Fibroblast of skin of scalp (primary cell): ENCODE measurements around the gene GPR15LG.
A peak's percentile ranks its signal among the peaks of the same experiment; 100 is the strongest.

Source experiments
- DNase-seq: peaks from one replicate; pipeline ENCODE4 v3.0.0-alpha.2; 2013

GPR15LG gene

DNA sequence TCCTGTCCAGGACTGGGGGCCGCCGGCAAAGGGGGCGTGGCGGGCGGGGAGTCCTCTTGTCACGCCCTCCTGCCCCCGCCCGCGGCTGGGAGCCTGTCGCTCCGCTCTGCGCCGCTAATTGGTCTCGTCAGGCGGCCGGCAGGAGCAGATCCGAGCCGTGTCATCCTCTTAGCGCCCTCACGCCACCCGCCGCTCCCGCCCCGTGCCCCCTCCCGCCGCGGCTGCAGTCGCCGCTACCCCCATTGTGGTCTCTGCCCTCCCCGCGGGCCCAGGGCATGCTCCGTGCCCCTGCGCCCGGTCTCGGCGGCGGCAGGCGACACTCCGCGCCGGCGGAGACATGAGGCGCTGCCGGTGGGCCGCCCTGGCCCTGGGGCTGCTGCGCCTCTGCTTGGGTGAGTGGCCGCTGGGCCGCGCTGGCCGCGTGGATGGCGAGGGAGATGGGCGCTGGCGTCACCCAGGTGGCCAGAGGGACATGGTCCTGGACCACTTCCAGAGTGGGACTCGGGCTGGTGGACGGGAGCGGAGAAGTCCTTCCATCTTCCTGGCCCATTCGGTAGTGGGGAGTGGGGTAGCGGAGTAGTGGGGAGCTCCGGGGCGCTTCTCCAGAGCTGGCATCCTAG, 20.9 kb downstream of the GPR15LG start, which contains the start of gene CDHR1:
CDHR1 (plus strand) TSS at position 114 of the 620 bp plus-strand sequence; CDS start at position 338, 224 bp downstream.
- peak; percentile 17 for DNase-seq

DNA sequence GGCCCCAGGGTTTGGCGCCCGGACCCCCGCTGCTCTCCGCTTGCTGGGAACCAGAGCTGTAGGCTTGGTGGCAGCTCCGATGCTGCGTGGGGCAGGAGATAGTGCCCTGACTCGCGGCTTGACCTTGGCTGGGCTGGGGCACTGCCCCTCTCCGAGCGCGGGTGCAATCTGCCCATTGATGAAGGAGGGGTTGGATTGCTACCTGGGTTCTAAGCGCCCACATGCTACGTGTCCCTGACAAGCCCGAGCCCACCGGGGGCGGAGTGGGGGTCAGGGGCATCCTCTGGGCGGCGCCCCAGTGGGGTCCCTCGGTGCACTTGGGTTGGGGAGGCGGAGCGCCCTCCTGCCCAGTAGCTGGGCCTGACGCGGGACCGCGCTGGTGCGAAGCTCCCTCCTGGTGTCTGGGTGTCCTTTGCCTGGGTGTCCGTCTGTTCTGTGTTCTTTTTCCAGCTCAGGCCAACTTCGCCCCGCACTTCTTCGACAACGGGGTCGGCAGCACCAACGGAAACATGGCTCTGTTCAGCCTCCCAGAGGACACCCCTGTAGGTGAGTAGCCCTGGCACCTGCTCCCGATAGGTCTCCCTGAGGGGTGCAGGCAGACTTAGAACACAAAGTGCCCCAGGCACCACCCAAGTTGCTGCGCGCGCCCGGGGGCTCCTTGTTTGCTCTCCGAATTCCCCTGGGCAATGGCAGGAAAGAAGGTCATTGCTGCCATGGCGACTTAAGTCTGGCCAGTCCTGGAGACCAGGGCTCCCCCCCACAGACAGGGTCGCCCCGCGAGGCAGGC, 21.6 kb downstream of the GPR15LG start:
- no peak for DNase-seq

DNA sequence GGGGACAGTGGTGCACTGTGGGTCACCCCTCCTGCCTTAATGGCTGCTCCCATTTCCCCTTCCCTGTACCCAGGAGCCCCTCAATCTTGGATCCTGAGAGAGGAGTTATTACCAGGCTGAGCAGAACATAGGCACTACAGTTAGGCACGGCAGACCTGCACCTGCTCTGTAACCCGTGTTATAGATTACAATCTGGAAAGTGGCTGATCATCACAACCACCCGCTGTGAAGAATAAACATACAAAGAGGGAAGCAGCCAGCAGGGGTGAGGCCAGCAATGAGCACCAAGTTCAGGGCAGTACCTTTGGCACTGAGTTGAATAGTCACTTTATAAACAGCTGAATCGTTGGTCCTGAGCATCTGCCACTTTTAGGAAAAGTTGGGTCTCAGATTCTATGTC, 22.5 kb downstream of the GPR15LG start:
- no peak for DNase-seq

DNA sequence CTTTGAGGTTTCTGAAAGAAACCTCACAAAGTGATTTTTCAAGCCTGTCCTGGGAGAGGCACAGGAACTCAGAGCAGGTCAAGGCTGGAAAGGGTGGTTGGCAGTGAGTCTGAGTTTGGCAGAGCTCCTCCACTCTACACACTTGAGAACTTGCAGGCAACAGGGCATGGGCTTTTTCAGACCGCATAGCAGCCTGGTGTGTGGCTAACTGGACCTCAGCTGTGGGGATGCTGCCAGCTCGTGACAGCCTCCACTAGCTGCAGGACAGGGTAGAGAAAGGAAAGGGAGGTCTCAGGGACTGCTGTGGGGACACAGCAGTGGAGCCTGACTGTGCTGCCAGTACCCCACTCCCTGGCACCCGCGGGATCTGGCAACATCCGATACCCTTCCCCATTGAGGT, 23.3 kb downstream of the GPR15LG start:
- DNase-seq: no peak

DNA sequence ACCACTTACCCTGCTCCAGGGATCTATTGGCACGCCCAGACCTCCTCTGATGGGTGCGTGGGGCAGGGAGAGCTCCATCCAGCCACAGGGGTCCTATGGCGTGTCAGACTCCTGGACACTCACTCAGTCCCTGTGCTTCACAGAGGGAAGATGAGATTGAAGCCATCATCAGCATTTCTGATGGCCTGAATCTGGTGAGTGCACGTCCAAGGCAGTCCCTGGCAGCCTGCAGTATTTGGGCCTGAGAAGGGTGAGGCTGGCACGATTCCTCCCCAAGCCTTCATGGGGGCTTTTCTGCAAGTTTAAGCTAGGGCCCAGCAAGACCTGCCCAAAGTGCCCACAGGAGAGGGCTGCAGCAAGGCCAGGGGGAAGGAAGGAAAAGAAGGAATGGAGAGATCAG, 24.0 kb downstream of the GPR15LG start:
- DNase-seq: no peak

DNA sequence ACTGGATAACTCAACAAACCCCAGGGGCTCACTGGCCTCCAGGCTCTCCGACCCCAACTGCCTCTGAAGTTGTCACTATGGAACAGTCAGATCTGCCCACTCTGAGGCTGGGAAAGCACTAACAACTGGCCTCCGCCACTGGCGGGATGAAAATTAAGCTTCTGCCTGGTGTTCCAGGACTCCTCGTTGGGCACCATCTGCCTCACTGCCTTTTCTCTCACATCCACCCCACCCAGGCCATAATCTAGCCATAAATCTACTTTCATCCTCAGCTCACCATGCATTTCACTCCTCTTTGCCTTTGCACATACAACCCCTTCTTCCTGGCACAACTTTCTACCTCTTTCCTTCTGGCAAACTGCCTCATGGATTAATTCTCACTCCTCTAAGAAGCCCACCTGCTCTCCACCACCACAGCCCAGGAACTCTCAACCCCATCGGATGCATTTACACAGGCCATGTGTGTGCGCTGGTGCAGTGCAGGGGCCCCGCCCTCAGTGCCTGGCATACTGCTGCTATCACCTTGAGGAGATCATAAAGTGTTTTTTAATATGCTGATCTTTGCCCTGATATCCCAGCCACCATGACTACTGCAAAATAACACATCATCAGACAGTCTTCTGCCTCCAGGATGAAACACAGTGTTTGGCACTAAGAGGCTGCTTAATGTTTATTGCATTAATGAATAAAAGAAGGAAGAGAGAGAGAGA, 24.8 kb downstream of the GPR15LG start:
- DNase-seq: no peak

DNA sequence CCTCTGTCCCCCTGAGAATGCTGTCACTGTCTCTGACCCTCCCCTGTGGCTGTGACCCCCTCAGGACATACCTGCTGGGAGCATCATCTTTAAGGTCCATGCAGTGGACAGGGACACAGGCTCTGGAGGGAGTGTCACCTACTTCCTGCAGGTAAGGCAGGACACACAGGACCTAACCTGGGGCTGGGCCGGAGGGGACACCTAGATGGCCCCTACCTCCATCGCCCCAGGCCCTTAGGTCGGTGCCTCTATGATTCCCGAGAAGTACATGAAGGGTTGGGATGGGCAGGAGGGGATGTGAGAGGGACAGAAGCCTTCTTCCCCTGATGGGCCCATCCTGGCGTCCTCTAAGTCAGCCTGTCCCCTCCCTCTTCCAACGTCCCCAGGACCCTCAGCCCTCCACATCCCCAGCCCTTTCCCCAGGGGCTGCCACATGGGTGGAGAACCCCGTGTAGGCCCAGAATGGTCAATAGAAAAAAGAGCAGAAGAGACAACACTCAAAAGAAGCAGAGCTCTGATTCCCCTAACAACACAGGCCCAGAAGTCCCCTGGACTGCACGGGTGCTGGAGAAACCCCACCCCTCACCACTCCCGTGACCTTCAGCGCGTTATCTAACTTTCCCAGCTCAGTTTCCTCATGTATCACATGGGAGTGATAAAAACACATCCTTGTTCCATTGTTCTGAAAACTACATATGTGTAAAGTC, 27.1 kb downstream of the GPR15LG start:
- no peak for DNase-seq

DNA sequence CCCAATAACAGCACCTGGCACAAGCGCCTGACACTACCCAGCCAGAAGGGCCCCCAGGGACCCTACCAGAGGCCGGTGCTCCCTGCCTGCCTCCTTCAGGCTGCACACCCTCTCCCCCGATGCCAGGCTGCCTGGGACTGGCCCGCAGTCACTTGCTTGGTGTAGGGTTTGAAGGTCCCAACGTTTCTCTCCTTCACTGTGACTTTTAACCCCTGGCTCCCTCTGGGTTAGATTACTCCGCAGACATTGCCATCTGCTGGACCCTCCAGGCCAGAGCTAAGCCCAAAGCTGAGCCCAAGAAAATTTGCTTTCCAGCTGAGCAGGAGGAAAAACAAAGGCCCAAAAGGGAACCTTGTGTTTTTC, 27.6 kb downstream of the GPR15LG start:
- no peak for DNase-seq

DNA sequence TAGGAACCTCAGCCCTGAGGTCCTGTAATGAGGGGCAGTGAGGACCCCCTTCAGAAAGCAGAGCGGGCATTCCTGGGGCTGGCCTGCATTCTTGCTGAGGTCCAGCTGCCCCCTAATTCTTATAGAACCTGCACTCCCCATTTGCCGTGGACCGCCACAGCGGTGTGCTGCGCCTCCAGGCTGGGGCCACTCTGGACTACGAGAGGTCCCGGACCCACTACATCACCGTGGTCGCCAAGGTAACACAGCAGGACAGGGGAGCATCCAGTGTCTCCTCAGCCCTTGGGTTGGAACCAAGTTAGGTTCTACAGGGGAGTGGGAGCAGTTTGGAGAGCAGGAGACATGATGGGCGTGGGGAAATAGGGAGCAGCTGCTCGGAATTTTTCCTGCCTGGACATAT, 28.1 kb downstream of the GPR15LG start:
- DNase-seq: no peak

DNA sequence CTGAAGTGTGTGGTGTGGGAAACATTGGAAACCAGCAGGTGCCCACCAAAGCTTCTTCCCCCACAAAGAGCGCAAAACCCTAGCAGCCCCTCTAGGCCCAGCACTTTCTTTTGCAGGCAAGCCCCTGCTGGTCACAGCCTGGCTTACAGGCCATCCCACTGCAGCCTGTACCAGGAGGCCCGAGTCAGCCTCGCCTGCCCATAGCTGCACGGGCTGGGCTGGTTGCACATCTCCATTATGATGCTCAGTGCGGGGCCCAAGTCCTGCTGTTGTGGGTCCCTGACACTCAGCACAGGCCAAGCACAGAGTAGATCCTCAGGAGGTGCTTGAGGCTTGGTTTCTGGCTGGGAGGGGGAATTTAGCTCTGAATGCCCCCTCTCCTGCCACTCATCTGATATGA, 28.7 kb downstream of the GPR15LG start:
- DNase-seq: no peak

DNA sequence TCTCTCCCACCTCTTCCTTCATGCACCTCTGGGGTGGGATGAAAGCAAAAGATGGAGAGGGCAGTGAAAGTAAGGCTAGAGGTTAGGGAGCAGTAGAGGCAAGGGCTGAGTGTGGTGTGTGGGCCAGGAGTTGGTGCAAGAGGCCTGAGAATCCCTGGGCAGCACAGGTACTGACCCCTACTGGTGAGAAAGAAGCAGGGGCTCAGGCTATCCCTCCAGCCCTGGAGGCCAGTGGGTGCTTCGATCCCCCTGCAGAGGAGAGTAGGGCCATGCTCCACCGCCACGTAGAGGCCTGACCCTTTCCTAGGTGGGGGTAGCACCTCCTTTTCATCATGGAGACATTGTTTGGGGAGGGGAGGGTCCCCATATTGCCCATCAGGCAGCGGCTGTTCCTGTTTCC, 30.5 kb downstream of the GPR15LG start:
- no peak for DNase-seq

DNA sequence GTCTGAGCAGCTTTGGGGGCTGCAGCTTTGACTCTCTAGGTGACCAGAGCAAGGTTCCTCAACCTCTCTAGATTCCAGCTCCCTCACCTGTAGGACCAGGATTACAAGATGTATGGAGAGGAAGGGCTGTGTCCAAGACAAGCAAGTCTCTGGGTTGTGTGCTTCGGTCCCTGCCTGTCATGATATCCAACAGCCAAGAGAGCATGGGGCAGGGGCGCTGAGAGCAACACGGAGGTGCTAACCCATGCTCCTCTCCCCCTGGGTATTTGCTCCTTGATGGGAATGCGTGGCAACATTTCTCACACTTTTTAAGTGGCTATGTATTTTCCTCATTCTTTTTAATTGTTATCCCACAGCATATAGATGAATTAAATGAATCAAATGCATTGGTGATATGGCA, 31.0 kb downstream of the GPR15LG start:
- no peak for DNase-seq

DNA sequence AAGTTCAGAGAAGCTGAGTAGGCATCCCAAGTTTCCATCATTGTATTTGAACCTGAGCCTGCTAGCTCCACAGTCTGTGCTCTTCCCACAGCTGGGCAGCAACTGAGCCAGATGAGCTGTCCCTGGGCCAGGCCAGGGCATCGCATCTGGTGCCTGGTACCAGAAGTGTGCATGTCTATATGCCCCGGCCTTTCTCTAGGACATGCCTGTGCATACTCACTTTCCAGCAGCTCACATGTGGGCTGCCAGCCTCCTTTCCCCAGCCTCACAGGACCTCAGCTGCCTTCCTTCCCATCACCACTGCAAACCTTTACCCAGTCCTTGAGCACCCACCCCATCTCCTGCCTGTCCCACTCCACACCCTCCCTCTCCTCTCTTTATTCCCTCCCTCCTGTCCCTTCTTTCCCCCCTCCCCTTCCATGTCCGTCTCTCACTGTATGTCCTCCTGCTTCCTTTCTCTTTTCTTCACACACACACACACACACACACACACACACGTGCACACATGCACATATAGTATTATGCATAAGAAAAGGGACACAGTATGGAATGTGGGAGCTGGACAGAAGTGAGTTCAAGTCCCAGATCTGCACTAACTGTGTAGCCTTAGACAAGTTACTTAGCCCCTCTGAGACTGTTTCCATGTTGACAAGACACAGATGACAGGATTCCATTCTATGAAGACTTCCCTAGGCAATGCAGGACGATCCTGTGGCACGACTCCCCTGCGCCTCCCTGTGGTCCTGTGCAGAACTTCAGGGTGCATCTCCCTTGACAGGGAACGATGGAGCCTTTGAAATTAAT, 31.6 kb downstream of the GPR15LG start:
- peak; percentile 14 for DNase-seq

DNA sequence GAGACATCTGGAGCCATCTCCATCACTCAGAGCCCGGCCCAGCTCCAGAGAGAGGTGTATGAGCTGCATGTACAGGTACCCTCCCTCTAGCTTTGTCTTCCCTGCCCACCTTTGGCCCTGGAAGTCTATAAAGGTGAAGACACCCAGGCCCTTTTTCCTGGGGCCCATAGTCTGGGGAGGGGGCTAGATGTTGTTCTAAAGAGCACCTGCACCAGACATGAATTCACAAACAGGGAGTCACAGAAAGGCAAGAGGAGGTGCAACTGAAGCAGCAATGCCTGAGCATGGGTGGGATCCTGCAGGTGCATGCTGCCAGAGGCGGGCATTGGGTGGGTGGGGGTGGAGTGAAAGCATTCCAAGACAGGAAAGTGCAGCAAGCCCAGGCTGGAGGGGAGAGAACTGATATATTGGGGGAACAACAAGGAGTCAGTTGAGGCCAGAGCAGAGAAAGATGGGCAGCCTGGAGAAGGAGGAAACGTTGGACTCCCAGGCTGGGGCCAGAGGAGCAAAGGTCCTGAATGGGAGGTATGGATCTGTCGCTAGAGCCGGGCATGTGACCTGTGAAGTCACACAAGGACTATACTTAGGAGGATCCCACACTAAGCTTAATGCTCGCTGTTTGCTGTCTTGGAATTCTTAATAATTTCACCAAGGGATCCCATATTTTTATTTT, 32.4 kb downstream of the GPR15LG start:
- no peak for DNase-seq

DNA sequence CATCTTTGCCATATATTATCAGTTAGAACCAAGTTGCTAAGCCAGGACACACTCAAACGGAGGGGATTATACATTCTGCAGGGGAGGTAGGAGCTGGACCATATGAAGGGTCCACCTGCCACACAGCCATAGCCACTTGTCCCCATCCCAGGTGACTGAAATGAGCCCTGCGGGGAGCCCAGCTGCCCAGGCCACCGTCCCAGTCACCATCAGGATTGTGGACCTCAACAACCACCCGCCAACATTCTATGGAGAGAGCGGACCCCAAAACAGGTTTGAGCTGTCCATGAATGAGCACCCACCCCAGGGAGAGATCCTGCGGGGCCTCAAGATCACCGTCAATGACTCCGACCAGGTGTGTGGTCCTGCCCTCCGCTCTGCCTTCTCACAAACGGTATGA, 34.4 kb downstream of the GPR15LG start:
- no peak for DNase-seq

DNA sequence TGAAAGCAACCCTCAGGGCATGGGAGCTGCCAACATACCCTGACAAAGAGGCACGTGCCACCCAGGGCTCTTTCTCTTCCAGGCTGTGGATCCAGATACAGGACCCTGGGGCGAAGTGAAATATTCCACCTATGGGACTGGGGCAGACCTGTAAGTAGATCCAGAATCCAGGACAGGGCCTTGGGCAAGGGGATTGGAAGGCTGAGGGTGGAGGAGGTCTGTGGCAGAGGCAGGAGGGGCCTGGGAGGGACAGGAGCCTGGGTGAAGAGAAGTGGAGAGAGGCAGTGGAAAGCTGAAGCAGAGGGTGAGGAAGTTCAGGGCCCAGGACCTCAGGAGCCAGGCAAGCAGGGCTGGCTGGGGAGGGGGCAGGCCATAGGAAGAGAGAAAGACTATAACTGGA, 38.0 kb downstream of the GPR15LG start:
- no peak for DNase-seq

DNA sequence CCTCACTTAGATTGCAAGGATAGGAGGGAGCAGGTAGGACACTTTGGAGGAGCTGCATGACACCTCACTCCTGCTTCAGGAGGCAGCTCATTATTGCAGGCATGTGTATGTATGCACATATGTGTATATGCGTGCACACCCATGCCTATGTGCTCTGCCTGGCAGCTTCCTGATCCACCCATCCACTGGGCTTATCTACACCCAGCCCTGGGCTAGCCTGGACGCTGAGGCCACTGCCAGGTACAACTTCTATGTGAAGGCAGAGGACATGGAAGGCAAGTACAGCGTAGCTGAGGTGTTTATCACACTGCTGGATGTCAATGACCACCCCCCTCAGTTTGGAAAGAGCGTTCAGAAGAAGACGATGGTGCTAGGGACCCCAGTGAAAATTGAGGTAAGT, 38.4 kb downstream of the GPR15LG start:
- no peak for DNase-seq

DNA sequence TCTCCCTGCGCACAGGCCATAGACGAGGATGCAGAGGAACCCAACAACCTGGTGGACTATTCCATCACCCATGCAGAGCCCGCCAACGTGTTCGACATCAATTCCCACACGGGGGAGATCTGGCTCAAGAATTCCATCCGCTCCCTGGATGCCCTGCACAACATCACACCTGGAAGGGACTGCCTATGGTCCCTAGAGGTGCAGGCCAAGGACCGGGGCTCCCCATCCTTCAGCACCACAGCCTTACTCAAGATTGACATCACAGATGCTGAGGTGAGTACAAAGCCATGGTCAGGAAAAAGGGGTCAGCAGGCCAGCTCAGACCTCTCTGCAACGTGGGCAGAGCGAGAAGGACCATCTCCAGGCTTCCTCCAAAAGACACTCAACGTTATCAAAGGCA, 39.5 kb downstream of the GPR15LG start:
- DNase-seq: no peak

DNA sequence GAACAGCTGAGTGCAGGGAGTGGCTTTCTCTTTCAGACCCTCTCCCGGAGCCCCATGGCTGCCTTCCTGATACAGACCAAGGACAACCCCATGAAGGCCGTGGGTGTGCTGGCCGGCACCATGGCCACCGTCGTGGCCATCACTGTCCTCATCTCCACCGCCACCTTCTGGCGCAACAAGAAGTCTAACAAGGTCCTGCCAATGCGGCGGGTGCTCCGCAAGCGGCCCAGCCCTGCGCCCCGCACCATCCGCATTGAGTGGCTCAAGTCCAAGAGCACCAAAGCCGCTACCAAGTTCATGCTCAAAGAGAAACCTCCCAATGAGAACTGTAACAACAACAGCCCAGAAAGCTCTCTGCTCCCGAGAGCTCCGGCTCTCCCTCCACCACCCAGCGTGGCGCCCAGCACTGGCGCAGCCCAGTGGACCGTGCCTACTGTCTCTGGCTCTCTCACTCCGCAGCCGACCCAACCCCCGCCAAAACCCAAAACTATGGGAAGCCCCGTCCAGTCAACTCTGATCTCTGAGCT, 40.5 kb downstream of the GPR15LG start:
- DNase-seq: no peak

DNA sequence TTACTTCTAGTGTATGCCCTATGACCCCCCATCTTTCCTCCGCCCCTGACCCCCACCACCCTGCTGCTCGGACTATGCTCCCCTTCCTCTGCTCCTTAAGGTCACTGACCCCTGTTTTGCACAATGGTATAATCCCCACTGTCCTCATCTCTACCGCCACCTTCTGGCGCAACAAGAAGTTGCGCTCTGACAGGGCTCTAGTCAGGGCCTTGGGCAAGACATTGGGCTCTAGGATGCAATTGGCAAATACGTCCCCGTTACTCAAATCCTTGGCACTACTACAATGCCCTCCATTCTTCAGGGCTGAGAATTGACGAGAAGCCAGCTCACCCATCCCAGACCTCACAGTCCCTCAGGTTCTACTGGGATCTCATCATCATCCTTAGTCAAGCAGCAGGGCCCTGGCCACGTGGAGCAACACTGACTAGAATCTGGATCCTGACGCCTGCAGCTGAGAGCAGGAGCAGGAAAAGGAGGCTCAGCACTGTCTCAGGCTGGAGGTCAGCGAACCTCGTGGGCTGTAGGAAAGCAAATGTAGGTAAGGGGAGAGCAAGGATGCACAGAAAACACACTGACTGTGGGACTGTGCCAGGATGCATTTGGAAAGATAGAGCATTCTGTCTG, 41.1 kb downstream of the GPR15LG start:
- DNase-seq: no peak

DNA sequence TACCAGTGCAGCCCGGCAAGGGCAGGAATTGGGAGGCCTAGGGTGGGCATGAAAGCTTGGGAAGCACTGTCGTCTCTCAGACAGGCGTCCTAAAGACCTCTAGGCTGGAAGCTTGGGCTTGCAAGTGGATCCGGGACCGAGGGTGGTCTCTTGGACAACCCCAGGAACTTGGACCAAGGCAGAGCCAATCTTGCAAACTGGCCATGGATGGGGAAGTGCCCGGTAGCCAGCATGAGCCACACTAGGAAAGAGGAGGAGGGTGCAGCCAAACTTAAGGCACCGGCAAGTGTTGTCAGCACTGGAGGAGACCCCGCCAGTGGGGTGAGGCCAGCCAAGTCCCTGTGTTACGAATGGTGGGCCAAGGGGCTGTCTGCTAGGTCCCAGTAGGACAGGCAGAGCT, 43.2 kb downstream of the GPR15LG start:
- DNase-seq: no peak
